Activated CD8-positive, alpha-beta memory T cell treated with anti-CD3 and anti-CD28 coated beads for 4 hours (primary cell): ENCODE results near the gene STAG2.
"Not testable (repeated sequence)": the region's sequence is repeated elsewhere in the genome, so short reads cannot be mapped to it uniquely, and the experiment has no call there.

Source experiments
- DNase-seq, 2 donors: peaks; one replicate each; pipeline ENCODE4 v3.0.0-alpha.2; 2020; ENCODE audit warnings: low read depth in 2 of 2

STAG2 gene

DNA sequence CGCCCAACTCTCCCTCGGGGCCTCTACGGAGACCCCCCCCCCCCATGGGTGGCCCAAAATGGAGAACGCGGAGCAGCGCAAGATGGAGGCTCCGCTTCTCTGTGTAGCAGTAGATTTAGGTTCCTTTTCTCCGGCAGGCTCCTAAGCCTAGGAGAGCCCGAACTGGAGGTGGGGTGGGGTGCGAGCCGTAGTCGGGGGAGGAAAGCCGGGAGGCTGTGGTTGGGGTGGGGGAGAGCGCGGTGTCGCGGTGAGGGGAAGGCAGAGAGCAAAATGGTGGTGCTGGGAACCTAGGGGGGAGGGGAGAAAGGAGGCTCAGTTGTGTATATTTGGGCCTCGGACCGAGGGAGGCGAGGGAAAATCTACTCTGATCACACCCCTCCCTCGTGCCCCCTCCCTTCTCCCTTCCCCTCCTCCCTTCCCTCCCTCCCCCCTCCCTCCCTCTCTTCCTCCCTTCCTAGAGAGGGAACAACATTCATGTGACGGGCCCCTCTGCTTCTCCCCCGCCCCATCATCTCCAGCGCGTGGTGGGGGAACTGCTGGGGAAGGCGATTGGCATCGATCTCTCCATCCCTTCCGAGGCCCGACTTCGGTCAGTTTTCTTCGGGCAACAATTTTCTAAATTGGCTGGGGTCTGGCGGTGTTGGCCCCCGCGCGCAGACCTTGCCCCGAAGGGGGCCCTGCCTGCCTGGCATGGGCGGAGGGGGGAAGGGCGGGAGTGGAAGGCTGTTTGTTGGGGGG, at the start of gene STAG2:
TSS of gene STAG2 (plus strand) at position 439 of the 738 bp plus-strand sequence. CDS start 60,922 bp downstream, outside the sequence.
- peak in 1 of 2 donors; percentile 4 for DNase-seq

DNA sequence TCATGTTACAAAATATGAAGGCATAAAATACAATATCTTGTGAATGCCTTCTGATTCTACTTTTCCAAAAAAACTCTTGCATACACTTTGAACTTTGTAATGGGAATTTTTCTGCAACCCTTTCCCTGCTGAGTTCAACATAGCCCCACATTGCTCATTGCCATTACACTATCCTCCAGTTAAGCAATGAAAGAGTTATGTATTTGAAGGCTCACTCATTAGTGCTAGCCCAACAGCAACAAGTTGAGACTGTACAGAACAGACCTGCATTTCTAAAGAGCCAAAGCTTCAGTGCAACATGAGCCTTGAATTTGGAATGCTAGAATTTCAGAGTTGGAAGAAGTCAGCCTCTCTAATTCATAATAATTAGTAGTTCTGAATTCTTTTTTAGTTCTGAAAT, 44.4 kb upstream of the STAG2 start:
- no peak for DNase-seq

DNA sequence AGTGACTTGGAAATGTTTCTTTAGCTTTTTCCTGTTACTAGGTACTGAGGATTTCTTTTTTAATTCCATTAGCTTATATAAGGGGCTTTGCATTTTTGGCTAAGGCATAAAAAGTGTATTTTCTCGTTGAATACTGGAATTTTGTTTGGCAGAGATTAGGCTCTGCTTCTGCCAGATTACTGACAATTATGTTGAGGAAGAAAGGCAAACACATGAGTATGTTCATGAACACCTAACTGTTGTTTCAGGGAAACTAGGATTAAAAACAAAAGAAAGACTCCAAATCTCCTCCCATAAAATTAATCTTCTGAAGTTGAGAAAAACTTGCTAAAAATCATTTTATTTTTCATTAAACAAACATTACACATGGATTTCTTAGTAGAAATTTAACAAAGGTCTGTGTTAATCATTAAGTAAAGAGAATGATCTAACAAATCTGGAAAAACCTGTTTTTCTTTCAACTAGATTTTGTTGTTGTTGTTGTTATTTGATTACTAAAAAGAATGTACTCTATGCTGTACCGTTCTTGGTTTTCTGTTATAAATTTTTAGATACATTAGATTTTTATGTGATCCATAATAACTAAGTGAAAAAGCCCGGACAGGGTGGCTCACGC, 43.3 kb upstream of the STAG2 start:
- no peak for DNase-seq

DNA sequence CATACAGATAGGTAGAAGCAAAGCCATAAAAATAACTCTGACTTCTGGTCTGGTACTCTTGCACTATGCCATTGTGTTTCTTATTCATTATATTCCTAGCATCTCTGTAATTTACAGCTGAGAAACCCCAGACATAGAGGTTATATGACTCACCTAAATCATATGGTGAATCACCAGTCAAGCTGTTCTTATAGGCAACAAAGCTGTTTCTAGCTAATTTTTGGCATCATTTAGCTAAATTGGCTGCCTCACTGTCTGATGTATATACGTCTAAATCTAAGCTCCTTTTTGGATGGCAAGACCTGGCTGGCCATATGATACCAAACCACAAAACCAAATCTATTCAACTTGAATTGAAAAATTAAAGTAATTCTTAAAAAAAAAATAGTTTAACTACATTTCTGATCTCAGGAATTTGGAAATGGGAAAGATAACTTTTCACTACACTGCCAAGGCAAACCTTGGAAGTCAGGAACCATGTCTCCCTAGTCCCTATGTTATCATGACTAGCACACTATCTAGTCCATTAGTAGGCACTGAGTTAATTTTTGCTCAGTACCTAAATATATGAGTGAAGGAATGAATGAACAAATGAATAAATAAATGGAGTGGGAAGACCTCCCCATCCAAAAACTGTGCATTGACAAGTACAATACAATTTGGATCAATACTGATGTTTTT, 41.3 kb upstream of the STAG2 start:
- no peak for DNase-seq

DNA sequence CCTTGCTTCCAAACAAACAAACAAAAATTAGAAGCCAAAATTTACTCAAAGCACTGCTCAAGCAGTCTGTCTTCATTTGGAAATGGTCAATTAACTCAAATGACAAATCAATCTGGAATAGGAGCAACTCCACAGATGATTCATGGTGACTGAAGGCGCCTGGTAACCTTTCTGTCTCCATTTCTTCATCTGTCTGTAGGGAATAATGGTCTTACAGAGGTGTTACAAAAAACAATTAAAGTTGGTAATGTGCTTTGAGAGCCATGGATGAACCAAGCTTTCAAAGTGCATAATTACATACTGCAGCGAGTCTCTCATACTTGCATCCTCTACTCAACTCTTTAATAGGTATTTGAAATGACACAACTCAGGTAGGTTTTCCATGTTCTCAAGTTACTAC, 38.3 kb upstream of the STAG2 start:
- no peak for DNase-seq

DNA sequence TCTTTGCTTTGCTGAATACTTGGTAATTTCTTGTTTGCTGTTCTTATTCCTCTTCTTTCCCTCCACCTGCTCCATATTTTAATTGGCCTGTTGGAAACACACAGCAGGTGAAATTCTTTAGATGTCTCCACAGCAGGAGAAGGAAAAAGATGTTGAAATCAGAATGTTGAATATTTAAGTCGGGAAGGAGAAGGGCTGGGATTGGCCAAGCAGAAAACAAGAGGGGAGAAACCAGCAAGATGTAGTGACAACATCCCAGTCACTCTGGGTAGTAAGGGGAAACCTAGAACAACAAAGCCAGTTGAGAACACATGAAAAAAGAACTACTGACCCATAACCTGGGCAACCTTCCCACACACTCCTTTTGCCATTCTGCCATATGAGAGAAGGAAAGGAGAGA, 37.3 kb upstream of the STAG2 start:
- no peak for DNase-seq

DNA sequence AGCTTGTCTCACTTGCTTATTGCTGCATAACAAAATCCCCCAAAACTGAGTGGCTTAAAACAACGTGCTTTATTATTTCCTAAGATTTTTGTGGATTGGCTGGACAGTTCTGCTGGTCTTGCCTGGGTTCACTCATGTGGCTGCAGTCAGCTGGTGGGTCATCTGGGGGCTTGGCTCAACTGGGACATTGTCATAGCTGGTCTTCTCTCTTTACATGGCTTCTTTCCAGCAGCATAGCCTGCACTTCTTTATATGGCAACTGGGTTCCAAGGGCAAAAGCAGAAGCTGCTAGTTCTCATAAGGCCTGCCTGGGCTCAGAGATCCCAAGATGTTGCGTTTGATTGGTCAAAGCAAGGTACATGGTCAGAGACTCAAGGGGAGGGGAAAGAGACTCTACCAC, 33.7 kb upstream of the STAG2 start:
- no peak for DNase-seq

DNA sequence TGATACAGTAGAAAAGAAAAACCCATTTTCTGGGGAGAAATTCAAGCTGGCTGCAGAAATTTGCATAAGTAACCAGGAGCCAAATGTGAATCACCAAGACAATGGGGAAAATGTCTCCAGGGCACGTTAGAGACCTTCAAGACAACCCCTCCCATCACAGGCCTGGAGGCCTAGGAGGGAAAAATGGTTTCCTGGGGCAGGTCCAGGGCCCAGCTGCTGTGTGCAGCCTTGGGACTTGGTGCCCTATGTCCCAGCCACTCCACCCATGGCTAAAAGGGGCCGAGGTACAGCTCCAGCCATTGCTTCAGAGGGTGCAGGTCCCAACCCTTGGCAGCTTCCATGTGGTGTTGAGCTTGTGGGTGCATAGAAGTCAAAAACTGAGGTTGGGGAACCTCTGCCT, 29.5 kb upstream of the STAG2 start:
- DNase-seq, result not testable (repeated sequence)

DNA sequence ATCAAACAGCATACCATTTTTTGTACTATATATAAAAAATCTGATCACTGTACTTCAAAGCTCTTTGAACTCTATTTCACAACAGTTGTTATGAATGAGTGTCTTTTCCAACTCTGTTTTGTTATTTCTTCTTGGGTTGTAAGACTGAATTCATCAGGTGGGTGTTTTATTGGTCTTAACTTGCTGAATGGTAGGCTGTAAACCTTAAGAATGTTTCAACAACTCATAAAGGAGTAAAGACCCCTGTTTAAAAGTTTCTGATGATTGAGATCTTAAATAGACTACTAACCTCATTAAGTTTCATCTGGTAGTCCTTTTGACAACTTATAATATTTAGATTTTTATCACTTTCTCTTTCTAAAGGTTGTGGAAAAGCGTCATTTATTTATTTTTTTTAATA, 18.4 kb upstream of the STAG2 start:
- no peak for DNase-seq

DNA sequence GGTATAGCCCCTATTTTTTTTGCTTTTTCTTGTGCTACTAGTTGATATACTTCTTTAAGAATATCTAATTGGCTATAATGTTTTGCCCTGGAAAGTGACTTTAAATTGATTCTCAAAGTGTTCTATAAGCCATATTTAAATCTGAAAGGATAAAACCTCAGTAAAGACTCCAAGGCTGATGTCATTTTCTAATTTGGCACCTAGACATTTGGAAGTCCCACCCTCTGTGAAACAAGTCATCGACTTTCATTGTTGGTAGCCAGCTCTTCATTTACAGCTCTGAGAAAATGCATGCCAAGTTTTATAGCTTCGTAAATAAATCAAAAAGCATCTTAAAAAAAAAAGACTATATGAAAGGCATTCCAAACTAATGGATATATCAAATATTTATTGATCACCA, 18.0 kb upstream of the STAG2 start:
- no peak for DNase-seq

DNA sequence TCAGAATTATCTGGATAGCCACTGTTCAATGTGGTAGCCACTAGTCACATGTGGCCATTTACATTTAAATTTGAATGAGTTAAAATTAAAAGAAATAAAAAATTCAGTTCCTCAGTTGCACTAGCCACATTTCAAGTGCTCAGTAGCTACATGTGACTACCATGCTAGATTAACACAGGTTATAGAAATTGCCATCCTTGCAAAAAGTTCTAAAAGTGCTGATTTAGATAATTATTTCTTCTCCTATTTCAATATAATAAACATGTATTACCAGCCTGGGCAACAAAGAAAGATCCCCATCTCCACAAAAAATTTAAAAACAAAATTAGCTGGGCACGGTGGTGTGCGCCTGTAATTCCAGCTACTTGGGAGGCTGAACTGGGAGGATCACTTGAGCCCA, 11.7 kb upstream of the STAG2 start:
- no peak for DNase-seq

DNA sequence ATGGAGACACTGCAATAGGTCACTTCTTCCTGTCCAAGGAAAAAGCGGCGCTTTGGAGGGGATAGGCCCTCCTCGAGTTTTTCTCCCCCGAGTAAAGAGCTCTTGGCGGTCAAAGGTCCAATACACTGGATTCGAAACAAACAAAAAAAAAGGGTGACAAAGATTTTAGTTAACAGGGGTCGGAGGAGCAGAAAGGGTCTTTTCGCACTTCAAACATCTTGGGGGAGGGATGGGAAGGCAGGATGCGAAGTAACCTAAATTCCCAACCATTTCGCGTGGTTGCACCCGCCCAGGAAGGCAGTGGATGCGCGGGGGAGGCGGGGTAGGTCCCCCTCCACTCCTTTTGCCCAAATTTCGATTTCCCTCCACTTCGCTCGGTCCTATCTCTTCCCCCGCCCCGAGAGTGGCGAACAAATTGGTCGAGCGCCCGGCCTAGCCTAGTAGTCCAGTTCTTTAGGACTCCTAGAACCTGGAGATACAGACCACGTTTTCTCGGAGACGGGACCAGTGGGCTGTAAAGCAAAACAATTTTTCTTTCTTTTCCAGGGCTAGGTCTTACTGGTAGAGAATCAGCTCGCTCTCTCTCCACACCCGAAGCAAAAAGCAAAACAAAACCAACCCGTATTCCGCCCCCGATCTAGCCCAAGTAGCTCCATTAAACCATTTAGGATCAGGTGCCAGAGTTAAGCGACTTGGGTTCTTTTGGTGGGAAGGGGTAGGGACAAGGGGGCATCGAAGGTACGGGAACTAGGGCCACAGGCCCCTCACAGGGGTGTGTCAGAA, 2.0 kb upstream of the STAG2 start:
- no peak for DNase-seq

DNA sequence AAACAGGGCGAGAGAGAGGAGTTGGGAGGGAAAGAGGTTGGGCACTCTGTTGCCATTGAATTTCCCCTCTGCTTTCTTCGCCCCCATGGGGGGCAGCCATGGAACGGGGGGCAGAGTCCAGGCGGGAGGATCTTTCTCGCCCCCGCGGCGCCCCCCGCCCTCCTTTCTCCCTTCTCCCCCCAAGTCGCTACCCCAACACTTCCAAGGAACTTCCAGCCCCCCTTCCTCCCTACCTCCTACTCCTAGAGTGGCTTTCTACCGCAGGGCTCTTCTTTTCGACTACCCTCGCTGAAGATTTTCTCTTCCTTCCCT, 594 bp upstream of the STAG2 start:
- no peak for DNase-seq

DNA sequence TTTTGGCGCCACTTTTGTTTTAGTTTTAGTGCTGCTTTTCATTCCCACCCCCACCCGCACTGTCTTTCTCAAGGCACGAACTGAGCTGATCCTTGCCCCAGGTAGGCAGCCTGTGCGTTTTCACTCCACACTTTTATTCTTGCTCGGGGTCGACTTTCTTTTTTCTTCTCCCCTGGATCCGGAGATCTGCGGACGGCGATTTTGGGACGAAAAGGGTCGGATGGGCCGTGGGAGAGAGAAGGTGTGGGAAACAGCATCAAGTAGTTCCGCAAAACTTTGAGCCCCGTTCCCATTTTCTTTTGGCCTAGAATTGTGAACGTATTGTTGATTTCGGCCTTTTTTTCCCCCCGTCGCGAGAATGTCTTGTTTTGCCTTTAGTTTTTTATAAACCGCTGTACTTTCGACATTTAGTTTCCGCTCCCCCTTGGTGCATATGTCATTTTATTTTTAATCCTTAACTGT, 531 bp downstream of the STAG2 start:
- DNase-seq, result no peak

DNA sequence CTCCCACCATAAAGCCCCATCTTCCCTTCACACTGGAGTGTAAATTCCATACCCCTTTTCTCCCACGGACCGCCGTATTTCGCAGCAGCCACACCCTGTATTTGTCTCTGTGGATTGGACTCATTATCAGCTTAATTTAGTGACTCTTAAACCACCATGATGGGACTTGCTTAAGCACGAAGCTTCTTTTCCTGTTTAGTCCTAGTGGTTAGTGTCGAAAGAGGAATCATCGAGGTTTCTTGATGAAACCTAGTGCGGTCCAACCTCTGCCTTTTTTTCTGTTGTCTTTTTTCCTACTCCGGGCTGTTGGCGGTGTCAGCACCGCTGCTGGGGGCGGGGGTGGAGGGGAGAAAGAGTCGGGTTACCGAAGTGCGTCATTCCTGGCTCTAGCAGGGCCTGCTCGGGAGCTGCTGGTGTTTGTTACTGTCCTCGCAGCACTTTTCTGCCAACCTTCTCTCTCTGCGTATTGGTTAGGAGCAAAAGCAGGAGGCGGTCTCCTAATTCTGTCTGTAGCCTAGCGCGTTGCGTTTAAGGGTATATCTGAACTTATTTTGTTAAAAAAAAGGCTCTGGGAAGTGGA, 1.4 kb downstream of the STAG2 start:
- peak; percentile 55 to 78 for DNase-seq

DNA sequence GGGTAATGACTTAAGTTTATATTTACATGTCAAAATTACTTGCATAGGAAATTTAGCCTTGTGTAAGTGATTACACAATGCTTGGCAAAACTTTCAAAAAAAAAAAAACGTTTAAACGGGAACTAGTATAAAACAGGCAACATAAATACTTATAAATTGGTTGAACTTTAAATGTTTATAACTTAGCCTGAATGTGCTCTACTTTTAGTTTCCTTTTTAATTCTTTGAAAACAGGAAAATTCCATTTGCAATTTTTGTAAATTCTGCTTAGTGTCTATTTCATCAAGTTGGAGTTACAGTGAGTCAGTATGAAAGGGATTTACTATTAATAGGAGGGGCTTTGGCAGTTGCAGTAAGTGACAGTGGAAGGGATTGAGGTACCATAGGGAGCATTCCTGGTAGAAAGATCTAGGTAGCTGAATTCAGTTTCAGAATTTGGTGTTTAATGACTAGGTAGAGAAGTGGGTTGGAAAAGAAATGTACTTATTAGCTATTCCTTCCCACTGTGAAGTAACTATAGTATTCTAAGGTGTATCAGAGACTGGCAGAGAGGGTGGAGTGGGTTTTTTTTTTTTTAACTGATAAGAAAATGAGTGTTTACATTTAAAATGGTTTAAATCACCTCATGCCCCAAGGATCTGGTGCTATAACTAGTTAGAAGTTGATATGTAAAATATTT, 2.8 kb downstream of the STAG2 start:
- no peak for DNase-seq

DNA sequence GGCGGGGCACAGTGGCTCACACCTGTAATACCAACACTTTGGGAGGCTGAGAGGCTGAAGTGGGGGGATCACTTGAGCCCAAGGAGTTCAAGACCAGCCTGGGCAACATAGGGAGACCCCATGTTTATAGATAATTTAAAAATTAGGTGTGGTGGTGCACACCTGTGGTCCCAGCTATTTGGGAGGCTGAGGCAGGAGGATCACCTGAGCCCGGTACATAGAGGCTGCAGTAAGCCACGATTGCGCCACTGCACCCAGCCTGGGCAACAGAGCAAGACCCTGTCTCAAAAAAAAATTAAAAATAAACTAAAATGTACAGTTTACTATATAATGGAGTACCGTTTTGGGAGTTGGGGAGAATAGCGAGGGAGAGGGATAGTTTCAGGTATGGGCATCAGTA, 4.2 kb downstream of the STAG2 start:
- no peak for DNase-seq

DNA sequence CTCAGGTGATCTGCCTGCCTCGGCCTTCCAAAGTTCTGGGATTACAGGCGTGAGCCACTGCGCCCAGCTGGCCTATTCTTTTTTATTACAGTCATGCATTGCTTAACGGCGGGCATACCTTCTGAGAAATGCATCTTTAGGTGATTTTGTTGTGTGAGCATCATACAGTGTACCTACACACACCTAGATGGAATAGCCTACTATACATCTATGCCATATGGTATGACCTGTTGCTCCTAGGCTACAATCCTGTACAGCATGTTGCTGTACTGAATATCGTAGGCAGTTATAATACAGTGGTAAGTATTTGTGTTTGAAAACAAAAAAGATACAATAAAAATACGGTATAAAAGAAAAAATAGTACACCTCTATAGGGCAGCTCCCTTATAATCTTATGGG, 6.0 kb downstream of the STAG2 start:
- DNase-seq, result no peak

DNA sequence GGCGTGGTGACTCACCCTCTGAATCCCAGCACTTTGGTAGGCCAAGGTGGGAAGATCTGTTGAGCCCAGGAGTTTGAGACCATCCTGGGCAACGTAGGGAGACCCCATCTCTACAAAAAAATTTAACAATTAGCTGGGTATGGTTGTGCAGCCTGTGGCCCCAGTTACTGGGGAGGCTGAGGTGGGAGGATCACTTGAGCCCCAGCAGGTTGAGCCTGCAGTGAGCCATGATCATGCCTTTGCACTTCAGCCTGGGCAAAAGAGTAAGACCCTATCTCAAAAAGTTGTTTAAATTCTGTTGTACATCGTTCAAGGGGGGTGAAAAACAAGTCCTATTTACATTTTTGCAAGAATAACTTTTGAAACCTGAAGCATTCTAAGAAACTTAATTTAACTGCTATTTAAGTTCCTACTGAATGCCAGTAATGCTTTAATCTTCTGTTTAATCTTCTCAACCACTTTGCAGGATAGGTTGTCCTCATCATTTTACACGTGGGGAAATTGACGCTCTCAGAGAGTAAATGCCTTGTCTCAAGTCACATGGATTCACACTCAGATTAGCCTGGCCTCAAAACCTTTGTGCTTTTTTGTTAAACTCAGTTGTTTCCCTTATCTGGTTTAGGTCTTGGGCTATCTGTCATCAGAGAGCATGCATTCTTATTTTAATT, 7.0 kb downstream of the STAG2 start:
- DNase-seq, result no peak

DNA sequence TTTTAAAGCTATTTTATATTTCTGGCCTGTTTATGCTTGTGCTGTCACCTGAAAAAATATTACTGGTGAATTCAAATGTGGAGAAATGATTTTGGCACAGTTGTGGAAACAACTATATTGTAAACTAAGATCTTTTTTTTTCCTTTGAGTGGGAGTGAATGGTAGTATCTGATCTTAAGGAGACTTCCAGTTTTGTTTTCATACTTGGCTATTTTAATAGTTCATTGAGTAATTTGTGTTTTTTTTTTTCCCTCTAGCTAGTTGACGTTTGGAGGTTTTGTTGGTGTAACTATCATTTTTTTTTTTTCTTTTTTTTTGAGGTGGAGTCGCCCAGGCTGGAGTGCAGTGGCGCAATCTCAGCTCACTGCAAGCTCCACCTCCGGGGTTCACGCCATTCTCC, 10.5 kb downstream of the STAG2 start:
- no peak for DNase-seq

DNA sequence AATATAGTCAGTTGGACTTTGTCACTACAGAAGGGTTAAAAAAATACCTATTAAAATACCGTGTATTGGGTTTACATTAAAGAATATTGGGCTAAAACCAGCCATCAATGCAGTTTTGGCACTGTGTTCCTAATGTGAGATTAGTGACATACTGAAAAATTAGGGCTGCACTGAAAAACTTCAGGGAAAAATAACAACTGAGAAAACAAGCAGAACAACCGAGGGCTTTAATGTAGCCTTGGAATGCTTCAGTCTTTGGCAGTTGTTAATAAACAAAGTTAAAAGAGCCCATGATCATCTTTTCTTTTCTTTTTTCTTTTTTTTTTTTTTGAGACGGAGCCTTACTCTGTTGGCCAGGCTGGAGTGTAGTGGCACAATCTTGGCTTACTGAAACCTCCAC, 12.4 kb downstream of the STAG2 start:
- DNase-seq, result no peak
